CMK (cell line): ENCODE data around the gene TIGIT.

Experiments
- DNase-seq: peaks from one replicate; pipeline ENCODE4 v3.0.0-alpha.2; 2010; ENCODE audit warnings: low read depth

The TIGIT gene

DNA sequence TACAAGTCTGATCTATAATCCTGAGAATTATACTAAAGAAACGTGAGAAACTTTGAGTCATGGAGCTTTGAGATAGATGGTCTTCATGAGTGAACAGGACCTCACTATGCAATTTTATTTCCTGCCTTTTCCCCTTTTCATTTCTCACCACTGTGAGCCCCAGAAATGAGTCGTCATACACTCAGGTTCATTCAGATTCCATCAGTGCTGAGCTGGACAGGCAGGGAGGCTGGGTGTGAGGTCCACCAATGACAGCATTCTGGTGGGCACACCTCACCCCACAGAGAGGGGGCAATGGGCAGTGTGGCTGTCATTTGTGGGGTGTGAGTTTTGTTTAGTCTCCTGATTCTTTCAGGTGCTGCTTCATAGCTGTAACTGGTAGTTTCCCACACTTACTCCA, 16.9 kb downstream of the TIGIT start:
- no peak for DNase-seq

DNA sequence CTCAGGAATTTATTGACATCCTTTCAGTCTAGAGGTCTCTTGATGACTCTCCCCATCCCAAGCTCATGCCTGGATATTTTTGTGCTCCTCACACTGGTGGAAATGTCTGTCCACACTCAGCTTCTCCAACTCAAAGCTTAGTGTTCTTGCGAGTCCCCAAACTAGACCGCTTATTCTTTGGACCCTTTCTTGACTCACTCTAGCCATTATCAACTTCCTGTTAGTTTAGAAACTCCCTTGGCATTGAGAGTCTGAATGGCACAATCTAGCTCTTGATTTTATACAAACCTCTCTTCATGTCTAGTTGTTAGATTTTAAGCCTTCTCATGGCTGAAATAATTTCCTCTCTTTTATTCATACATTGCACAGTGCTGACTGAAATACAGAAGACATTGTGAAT, 19.6 kb downstream of the TIGIT start:
- DNase-seq: no peak

DNA sequence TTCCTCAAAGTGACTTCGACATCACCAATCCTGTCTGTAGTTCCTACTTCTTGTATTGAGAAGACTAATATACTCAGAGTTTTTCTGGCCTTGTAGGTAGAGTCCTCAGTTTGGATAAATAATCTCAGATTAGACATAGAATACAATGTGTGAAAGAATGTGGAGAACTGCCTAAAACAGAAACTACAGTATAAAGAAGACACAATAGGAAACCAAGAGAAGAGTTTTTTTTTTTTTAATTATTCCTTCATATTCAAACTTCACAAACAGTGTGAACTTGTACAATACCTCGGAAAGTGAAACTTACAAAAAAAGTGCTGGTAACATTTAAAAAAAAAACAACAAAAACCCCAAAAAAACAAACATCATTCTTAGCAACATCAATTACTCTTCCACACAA, 20.5 kb downstream of the TIGIT start:
- DNase-seq: no peak

DNA sequence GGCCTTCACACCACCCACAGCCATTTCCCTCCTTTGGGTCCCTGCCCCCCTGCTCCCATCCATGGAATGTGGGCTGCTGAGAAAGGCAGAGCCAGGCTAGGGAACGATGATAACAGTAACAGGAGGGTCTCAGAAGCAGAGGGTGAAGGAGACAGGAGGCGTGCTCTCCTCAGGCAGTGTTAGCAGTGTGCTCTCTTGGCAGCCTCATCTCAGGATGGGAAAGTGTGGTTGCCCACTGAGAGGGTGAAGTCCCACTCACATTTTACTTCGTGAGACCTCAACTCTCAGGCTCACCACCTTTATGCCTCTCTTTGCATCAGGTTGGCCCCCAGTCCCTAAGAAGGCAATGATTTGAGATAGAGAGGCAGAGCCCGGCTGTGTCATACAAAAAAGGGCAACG, 24.5 kb downstream of the TIGIT start:
- DNase-seq: no peak

DNA sequence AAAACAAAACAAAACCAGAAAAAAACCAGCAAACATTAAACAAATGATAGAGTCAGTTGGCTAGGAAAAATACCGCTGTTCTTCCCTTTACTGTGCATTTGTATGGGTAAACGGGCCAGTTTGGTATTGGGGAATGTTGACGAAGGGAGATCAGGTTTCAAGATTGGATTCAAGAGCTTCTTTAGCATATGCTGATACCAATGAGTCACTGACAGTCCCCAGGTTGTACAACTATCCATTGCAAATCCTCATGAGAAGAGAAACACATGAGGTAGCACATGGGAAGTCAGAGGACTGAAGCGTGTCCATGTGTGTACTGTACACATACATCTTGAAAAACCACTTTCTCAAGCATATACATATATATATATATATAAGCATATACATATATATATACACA, 25.6 kb downstream of the TIGIT start:
- no peak for DNase-seq

DNA sequence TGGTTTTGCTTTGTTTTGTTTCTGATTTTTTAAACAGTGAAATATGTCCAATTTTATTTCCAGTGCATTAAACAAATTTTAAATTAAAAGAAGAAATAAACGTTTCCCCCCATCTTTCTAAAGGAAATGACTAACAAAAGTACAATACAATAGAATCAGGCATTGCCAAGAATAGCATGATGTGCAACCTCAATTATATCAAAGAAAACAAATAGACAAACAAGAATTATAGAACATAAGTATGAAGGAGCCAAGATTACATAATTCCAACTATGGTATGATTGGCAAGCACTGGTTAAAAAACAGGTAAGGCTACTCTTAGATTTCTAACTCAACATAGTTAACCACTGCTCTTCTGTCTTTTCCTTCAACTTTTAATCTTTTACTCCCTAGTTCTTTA, 26.4 kb downstream of the TIGIT start:
- DNase-seq: no peak

DNA sequence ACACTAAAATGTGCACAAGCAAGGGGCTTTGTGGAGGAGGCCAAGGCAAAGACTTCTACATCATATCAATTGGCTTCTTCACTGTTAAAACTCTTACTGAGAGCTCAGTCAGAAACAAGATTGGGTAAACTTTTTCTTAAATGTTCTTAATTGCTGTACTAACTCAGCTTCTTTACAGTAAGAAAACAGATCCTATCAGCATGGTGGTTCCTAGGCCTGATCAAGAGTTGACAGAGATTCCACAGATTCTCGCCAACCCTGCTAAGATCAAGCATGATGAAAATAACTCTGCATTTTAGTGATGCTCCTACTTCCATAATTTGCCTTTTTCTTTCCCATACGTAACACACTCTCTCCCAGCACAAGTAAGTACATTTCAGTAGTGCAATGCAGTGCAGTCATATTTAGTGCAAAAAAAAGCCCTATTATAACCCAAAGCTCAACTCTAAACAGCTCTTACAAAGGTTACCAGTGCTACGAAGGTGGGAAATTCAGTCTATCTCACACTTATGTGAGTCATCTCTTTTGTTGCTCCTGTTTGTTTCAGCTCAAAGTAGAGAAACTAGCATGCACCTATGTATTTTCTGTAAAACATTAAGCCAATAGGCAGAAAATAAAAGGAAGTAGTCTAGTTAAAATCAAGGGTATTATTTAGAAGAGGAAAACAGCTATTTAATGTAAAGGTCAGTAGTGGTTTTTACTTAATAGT, 29.9 kb downstream of the TIGIT start:
- no peak for DNase-seq

DNA sequence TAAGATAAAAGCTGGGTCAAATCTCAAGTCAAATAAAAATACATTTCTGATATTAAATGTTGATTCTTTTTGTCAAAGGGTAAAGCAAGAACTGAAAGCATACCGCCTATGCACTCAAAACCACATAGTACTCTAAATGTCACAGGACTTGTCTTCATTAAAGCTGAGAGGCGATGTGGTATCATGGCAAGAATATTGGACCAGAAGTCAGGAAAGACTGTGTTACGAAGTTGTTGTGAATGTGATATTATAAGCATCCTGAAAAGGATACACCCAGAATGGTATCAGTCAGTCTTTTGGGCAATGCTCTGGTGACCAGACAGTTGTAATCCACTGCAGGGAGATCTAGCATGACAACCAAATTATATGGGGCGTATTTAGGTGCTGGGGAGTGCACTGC, 33.8 kb downstream of the TIGIT start:
- DNase-seq: no peak

DNA sequence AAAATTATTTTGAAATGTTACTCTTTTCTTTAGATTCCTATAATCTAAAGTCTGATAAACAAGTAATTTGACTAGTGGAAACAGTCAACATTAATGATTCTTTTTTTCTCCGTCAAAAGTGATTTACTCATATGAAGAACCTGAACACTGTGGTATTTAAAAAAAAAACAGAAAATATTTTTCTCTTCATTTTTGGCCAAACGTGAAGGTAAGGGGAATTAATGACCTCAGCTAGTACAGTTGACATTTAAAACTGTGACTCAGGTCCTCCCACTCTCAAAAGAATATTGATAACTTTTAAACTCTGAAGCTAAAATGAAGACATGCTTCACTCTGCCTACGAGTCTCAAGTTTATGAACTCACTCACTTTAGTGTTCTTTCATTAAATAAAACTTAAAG, 34.5 kb downstream of the TIGIT start:
- no peak for DNase-seq

DNA sequence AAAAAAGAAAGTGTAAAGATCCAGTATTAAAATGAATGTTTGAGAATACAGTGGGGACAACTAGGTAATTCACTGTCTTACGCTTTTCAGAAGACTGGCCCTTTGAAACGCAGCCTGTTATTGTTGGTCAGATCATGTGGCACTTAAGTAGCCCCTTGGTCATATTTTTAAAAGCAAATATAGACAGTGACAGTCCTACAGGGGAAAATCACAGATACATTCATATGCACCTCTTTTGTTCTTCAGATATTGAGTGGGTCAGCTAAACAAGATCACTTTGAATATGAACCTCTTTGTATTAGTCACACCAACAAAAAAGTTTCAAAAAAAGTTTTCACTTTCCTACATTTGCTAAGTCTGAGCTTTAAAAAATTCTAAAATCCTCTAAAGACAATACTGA, 36.0 kb downstream of the TIGIT start:
- no peak for DNase-seq

DNA sequence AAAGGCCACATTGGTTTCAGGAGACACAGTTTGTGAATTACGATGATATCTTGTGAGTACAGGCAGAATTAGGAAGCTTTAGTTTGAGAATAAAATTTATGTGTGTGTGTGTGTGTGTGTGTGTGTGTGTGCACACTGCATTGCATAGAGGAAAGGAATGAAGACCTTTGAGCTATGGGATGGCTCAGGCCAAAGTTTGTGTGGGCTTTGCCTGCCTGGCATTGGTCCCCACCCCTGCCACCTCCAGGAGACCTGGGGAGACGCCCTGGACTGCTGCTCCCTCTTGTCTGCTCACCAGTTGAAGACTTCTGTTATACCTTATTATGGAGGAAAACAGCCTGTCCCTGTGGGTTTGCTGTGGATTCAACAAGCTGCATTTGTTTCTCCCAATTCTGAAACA, 37.2 kb downstream of the TIGIT start:
- DNase-seq: no peak

DNA sequence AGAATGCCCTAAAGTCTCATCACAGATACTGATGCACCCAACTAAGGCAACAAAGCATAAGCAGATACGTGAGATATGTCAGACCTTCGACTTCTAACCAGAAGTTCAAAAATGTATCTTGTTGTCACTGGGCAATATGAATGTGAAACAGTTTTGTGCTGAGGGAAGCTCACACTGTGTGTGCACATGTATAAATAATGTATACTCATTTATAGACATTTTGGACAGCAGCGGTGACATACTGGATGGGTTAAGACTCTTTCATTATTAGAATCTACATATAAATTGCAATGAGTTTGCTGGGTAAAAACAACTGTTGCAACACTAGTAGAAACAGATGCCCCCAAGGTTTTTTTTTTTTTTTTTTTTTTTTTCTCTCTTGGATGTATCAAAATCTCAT, 37.9 kb downstream of the TIGIT start:
- DNase-seq: no peak

DNA sequence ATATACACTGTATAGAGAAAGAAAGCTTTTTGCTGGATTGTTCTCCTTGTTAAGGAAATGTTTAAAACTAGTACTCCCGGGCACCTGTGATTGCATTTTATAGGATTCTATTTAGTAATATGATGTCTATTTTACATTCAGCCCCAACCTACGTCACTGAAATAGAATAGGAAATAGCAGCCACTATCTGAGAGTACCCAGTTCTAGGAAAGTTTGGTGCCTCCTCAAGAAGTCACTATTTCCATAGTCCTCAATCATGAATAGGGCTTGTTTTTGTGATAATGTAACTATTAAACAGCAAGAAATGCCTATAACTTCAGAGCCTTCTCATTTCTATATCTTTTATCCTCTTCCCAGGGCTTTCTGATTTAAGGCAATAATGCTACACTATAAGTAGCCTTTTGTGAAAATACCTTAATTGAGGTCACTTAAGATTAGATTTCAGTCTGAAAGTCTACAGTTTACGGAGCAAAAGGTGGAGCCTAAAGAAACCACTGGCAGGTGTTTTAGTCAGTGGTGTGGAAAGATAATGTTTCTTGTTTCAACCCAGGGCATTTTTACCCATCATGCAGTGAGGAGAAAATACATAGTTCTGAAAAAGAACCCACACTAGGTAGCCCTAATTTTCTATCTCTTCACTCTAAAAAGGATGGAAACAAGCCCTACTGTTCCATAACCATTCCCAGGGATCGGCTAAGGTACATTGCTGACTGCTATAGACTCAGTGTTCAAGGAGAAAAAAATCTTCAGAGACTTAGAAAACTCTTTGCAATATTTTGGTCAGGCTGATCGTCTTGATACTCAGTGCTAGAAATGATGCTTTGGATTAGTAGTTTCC, 38.7 kb downstream of the TIGIT start:
- no peak for DNase-seq

DNA sequence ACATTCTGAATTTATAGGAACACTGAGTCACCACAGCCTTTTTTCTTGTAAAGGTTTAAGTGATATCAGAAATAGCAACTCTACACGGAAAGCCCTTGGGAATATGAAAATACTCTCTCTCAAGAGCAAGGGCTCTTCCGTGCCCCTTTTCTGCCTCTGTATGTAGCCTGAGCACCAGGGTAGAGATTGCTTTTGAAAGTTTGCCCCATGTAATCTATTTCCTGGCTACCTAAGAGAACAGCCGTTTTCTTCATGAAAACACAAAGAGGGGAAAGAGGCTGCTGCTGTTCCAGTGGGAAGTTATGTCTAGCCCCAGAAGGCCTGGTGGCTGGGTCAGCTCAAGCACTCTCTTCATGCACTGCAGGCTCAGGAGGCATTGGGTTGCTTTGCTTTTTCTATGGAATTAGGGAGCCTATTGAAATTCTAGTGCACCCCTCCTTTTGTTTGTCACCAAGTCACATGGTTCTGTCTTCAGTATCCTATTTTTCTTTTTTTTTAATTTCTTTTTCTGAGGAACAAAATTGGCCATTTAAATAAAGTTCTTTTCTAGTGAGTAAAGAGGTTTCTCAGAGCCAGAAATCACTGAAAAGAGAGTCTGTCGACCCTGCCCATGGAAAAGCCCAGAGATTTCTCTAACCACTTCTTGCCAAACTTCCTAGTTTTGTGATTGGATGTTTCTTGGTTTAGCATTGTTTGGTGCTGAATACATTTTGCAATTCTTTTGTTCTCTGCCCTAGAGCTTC, 39.5 kb downstream of the TIGIT start:
- no peak for DNase-seq

DNA sequence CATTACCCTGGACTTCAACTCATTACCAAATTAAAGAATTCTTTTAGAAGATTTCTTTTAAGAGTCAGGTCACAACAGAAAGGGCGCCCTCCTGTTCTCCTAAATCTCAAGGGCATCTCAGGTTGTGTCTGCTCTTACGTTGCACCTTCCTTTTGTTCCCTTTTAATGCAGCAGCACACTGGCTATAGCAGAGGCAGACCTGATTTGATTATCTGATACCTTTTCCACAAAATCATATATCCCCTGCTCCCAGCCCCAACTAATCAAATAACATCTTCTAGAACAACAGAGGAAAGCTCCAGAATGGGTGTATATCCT, 40.1 kb downstream of the TIGIT start:
- no peak for DNase-seq

DNA sequence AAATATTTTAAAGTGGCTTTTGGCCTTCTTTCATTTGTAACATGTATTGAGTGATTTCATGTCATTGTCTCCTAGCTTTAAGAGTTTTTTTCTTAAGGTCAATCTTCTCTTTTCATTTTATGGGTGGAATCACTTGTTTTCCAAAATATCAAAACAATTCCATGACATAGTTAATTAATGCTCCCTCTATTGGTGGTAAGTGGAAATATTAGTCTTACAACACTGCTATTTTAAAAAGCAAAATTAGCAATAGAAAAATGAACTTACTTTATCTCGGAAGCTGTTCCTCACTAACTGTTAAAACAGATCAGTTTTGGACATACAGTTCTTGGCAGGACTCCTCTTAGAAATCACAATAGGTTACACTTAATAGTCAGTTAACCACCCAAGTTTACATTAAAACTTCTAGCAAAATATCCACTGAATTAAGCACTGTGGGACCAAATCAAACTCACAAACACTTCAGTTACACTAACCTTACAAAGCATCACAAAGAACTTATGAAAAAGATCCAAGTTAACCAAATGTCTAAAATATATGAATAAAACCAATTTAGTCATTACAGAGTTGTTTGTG, 42.4 kb downstream of the TIGIT start:
- DNase-seq: no peak

DNA sequence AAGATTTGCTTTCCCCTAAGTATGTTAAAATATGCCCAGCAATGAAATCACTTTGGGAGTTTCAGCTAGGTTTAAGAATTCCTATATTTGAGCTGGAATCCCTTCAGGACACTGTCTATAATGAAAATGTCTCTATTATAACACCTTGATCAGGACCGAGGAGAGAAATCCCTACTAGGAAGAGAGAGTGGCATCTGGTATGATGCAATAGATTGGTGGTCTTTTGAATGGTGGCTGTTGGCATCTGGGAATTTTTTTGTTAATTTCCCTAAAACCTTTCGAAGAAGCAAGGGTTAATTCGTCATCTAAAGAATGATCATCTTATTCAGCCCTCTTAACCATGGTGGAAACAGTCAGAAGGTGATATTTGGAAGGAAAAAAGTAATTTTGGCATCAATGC, 43.0 kb downstream of the TIGIT start:
- DNase-seq: no peak

DNA sequence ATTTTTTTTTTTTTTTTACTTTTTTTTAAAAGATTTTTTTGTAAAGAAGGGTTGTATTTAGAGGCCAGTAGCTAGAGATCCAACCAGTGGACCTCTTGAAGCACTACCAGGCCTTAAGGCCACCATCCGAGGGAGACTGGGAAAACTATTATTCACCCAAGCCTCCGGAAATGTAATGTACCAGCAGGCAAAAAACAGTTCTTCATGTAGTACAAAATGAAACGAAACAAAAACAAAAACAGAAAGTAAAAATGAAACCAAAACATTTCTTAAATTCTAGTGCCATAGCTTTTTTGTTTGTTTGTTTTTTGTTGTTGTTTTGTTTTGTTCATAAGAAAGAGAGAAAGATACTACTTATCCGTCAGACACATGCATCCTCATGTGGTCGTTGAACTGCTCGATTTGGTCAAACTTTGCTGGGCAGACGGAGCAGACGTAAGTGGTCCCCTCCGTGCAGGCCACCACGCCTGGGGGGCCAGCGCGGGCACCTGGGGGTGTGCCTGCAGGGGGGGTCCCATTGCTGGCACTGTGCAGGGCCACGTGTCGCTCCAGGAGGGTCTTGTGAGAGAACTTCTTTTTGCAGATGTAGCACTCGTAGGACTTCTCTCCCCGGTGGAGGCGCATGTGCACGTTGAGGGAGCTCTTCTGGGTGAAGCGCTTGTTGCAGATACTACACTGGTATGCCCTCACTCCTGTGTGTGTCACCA, 45.0 kb downstream of the TIGIT start:
- DNase-seq: no peak

DNA sequence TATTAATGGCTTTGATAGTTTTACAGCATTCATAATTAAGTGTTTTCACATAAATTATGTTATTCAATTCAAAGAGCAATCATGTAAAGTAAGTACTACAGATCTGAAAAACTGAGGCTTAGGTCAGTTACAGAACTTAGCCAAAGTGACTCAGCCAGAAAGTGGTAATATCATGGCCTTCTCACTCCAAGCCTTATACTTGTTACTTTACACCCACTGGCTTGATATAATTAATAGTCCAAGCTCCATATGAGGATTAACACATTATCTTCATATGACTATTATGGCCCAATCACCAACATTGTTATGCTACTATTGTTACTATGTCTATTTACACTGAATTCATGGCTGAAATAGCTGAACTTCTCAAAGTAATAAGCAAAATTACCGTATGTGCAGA, 50.7 kb downstream of the TIGIT start:
- no peak for DNase-seq

DNA sequence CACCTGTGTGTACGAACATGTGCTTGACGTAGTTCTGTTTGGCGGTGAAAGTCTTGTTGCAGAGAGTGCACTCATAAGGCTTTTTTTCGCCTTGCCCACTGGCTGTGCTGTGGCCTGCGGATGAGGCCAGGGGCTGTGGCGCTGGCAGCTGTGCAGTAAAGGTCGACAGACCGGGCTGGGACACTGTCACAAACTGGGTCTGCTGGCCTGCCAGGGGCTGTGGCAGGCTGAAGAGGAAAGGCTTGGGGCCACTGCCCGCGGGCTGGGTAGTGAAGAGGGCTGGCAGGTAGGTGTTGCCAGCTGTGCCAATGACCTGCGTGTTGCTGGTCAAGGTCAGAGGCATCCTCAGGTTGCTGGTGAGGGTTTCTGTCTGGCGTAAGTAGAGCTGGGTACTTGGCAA, 56.4 kb downstream of the TIGIT start:
- no peak for DNase-seq

DNA sequence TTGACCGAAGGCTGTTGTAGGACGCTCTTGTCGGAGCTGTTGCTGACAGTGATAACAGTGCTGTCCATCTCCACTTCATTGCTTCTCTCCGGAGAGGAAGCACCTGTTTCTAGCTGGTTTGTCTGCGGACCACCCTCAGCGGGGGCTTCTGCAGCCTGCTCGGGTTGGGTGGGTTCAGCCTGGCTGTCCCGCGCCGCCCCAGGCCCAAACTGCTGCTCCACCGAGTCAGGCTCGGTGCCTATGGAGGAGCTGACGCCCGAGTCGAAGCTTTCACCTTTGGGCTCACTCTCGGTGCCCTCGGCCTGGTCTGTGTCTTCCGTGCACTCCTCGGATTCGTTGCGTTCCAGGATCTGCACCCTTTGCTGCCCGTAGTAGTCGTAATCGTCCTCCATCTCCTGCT, 56.9 kb downstream of the TIGIT start:
- DNase-seq: no peak

DNA sequence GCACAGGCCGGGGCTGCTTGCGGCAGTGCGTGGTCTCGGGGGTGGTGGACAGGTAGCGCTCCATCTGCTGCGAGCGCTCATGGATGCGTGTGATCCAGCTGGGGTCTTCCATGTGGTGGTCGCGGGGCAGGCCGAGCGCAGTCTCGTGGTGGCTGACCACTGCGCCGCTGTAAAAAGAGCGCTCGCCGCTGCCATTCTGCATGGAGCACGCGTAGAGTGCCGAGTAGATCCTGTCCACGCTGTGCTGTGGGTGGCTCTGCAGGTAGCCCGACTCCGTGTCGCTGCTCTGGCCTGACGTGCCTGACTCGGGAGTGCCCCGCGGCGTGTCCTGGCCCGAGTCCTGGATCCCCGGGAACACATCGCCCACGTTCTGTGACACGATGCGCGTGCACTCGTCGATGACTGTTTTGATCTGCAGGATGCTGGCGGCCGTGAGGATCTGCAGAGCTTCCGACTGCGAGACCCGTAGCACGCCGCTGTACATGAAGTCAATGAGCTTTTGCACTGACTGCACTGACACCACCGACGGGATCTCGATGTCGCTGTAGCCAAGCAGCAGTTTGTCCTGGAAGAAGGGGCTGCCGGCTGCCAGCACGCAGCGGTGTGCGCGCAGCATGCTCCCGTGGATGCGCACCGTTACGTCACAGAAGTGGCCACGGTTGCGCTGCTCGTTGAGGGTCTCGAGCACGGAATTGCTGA, 57.4 kb downstream of the TIGIT start:
- DNase-seq: no peak
